C4-2B (cell line): ENCODE measurements around the gene PAK2.

Experiments used
- ZFX ChIP-seq: fragments of 450-650 bp; IDR thresholded peaks from 2 replicates; pipeline ENCODE4 v1.6.1; 2017
- TF ChIP-seq, protein P1 (sequence below): fragments of 450-650 bp; conservative IDR thresholded peaks from 2 replicates; pipeline ENCODE4 v1.5.1; 2017; ENCODE audit warnings: mild to moderate bottlenecking

DNA sequence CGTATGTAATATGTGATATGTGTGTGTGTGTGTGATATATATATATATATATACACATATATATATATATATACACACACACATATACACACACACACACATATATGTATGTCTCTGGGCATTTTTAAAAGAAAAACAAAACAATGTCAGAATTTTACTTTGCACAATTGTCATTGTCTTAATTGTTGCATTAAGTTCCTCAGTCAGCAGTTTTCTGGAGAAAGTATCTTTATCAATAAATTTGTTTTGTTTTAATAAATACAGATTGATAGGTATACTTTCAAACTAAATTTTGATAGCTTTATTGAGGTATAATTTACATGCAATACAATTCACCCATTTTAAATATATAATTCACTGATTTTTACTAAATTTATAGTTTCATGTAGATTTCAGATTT lies 65.1 kb downstream of the PAK2 start:
- TF ChIP-seq, protein P1, sequence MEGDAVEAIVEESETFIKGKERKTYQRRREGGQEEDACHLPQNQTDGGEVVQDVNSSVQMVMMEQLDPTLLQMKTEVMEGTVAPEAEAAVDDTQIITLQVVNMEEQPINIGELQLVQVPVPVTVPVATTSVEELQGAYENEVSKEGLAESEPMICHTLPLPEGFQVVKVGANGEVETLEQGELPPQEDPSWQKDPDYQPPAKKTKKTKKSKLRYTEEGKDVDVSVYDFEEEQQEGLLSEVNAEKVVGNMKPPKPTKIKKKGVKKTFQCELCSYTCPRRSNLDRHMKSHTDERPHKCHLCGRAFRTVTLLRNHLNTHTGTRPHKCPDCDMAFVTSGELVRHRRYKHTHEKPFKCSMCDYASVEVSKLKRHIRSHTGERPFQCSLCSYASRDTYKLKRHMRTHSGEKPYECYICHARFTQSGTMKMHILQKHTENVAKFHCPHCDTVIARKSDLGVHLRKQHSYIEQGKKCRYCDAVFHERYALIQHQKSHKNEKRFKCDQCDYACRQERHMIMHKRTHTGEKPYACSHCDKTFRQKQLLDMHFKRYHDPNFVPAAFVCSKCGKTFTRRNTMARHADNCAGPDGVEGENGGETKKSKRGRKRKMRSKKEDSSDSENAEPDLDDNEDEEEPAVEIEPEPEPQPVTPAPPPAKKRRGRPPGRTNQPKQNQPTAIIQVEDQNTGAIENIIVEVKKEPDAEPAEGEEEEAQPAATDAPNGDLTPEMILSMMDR = no peak
- no peak for TF ChIP-seq ZFX
